HEK293 (cell line): ENCODE measurements around the gene FSIP1.

ENCODE experiments used
- CTCF ChIA-PET: fragments of 350-600 bp; formaldehyde crosslinking; extraction: SDS; loops from one replicate; lab custom pipeline; 2021; ENCODE audit warnings: antibody characterized with exemption; lab: Yijun Ruan, JAX
- POLR2A ChIA-PET: fragments of 300-600 bp; formaldehyde crosslinking; extraction: SDS; loops from one replicate; lab custom pipeline; 2020; ENCODE audit warnings: antibody characterized with exemption, inconsistent platforms; lab: Yijun Ruan, JAX
- H3K27ac ChIP-seq: fragments of 200-500 bp; sonication (Bioruptor generic); 2 replicates; pipeline ENCODE4 v1.5.1; 2014; ENCODE audit warnings: low read depth, low read length, control low read depth, inconsistent platforms; ENCODE audit errors: extremely low read depth
- H3K36me3 ChIP-seq, 2 experiments: fragments of 200-500 bp in 1 of 2; sonication (Bioruptor generic) in 1 of 2; 1 replicate in 1 of 2; 2 replicates in 1 of 2; pipeline ENCODE4 v1.5.1; 2014 to 2017; ENCODE audit warnings: inconsistent platforms in 2 of 2, low read length in 2 of 2; ENCODE audit not compliant: control insufficient read depth in 2 of 2, insufficient read depth in 1 of 2
- H3K4me1 ChIP-seq: fragments of 200-500 bp; sonication (Bioruptor generic); 2 replicates; pipeline ENCODE4 v1.5.1; 2014; ENCODE audit warnings: mild to moderate bottlenecking, low read length, inconsistent platforms; ENCODE audit not compliant: control insufficient read depth, insufficient read depth
- H3K4me3 ChIP-seq: 2 replicates; pipeline ENCODE4 v1.5.1; 2011; ENCODE audit warnings: low read depth, mild to moderate bottlenecking, control low read depth, low read length, moderate library complexity
- H3K9me3 ChIP-seq: fragments of 200-500 bp; sonication (Bioruptor generic); 2 replicates; pipeline ENCODE4 v1.5.1; 2014; ENCODE audit warnings: low read depth, low read length, inconsistent platforms; ENCODE audit not compliant: control insufficient read depth, insufficient read depth
- BCL11A ChIP-seq: fragments of 450-650 bp; formaldehyde crosslinking; IDR thresholded peaks from 2 replicates; pipeline ENCODE4 v1.5.1; 2016; ENCODE audit warnings: low read depth, missing biosample characterization, missing genetic modification characterization
- HOXD13 ChIP-seq: sonication (generic); formaldehyde crosslinking; IDR thresholded peaks from 2 replicates; pipeline ENCODE4 v1.8.0; 2022; ENCODE audit warnings: missing genetic modification reagents, borderline replicate concordance
- IKZF3 ChIP-seq: fragments of 450-650 bp; IDR thresholded peaks from 2 replicates; pipeline ENCODE4 v1.5.0; 2018; ENCODE audit warnings: missing biosample characterization, mild to moderate bottlenecking, missing genetic modification characterization, moderate library complexity
- KLF10 ChIP-seq: fragments of 450-650 bp; IDR thresholded peaks from 2 replicates; pipeline ENCODE4 v1.5.1; 2018; ENCODE audit warnings: missing biosample characterization, mild to moderate bottlenecking, missing genetic modification characterization
- MYNN ChIP-seq: fragments of 450-650 bp; formaldehyde crosslinking; IDR thresholded peaks from 2 replicates; pipeline ENCODE4 v1.5.1; 2016; ENCODE audit warnings: missing biosample characterization, missing genetic modification characterization, borderline replicate concordance
- MZF1 ChIP-seq: fragments of 450-650 bp; formaldehyde crosslinking; IDR thresholded peaks from 2 replicates; pipeline ENCODE4 v1.5.1; 2017; ENCODE audit warnings: missing biosample characterization, missing genetic modification characterization, borderline replicate concordance
- PRDM4 ChIP-seq: fragments of 450-650 bp; formaldehyde crosslinking; IDR thresholded peaks from 2 replicates; pipeline ENCODE4 v1.5.1; 2017; ENCODE audit warnings: missing biosample characterization, missing genetic modification characterization
- REPIN1 ChIP-seq: fragments of 450-650 bp; formaldehyde crosslinking; IDR thresholded peaks from 2 replicates; pipeline ENCODE4 v1.5.1; 2017; ENCODE audit warnings: missing biosample characterization, missing genetic modification characterization, low read depth
- TCF7L2 ChIP-seq: IDR thresholded peaks from 2 replicates; pipeline ENCODE4 v1.6.1; 2011; ENCODE audit warnings: low read depth, mild to moderate bottlenecking, inconsistent platforms, low read length, moderate library complexity, borderline replicate concordance
- ZFHX2 ChIP-seq: fragments of 450-650 bp; formaldehyde crosslinking; conservative IDR thresholded peaks from 2 replicates; pipeline ENCODE4 v1.5.1; 2016; ENCODE audit warnings: missing biosample characterization, missing genetic modification characterization
- ZFP69B ChIP-seq: fragments of 450-650 bp; formaldehyde crosslinking; IDR thresholded peaks from 2 replicates; pipeline ENCODE4 v1.5.1; 2016; ENCODE audit warnings: missing biosample characterization, missing genetic modification characterization
- ZNF114 ChIP-seq: fragments of 450-650 bp; formaldehyde crosslinking; IDR thresholded peaks from 2 replicates; pipeline ENCODE4 v1.5.0; 2017; ENCODE audit warnings: missing biosample characterization, missing genetic modification characterization
- ZNF132 ChIP-seq: fragments of 450-650 bp; formaldehyde crosslinking; IDR thresholded peaks from 2 replicates; pipeline ENCODE4 v1.5.1; 2017; ENCODE audit warnings: missing biosample characterization, missing genetic modification characterization, borderline replicate concordance
- ZNF16 ChIP-seq: fragments of 450-650 bp; formaldehyde crosslinking; IDR thresholded peaks from 2 replicates; pipeline ENCODE4 v1.5.1; 2016; ENCODE audit warnings: low read depth, missing biosample characterization, missing genetic modification characterization
- ZNF18 ChIP-seq: fragments of 450-650 bp; formaldehyde crosslinking; IDR thresholded peaks from 2 replicates; pipeline ENCODE4 v1.5.1; 2016; ENCODE audit warnings: missing biosample characterization, missing genetic modification characterization
- ZNF211 ChIP-seq: fragments of 450-650 bp; formaldehyde crosslinking; IDR thresholded peaks from 2 replicates; pipeline ENCODE4 v1.5.1; 2016; ENCODE audit warnings: low read depth, missing biosample characterization, missing genetic modification characterization
- ZNF280C ChIP-seq: fragments of 450-650 bp; formaldehyde crosslinking; IDR thresholded peaks from 2 replicates; pipeline ENCODE4 v1.5.1; 2016; ENCODE audit warnings: missing biosample characterization, missing genetic modification characterization
- ZNF302 ChIP-seq: fragments of 450-650 bp; formaldehyde crosslinking; IDR thresholded peaks from 2 replicates; pipeline ENCODE4 v1.5.1; 2016; ENCODE audit warnings: missing biosample characterization, missing genetic modification characterization, low read depth
- ZNF354C ChIP-seq: fragments of 450-650 bp; formaldehyde crosslinking; IDR thresholded peaks from 2 replicates; pipeline ENCODE4 v1.5.1; 2016; ENCODE audit warnings: missing biosample characterization, missing genetic modification characterization, low read depth, borderline replicate concordance
- ZNF366 ChIP-seq: fragments of 450-650 bp; formaldehyde crosslinking; conservative IDR thresholded peaks from 2 replicates; pipeline ENCODE4 v1.5.1; 2016; ENCODE audit warnings: missing biosample characterization, missing genetic modification characterization
- ZNF433 ChIP-seq: fragments of 450-650 bp; formaldehyde crosslinking; IDR thresholded peaks from 2 replicates; pipeline ENCODE4 v1.5.1; 2016; ENCODE audit warnings: missing biosample characterization, missing genetic modification characterization, low read depth
- ZNF48 ChIP-seq: fragments of 450-650 bp; formaldehyde crosslinking; IDR thresholded peaks from 2 replicates; pipeline ENCODE4 v1.5.1; 2016; ENCODE audit warnings: missing biosample characterization, missing genetic modification characterization
- ZNF488 ChIP-seq: fragments of 450-650 bp; formaldehyde crosslinking; IDR thresholded peaks from 2 replicates; pipeline ENCODE4 v1.5.1; 2016; ENCODE audit warnings: missing biosample characterization, missing genetic modification characterization
- ZNF571 ChIP-seq: fragments of 450-650 bp; formaldehyde crosslinking; IDR thresholded peaks from 2 replicates; pipeline ENCODE4 v1.5.0; 2017; ENCODE audit warnings: missing biosample characterization, missing genetic modification characterization
- ZNF600 ChIP-seq: fragments of 450-650 bp; formaldehyde crosslinking; IDR thresholded peaks from 2 replicates; pipeline ENCODE4 v1.5.1; 2016; ENCODE audit warnings: missing biosample characterization, missing genetic modification characterization
- ZNF626 ChIP-seq: fragments of 450-650 bp; sonication (Bioruptor Pico); formaldehyde crosslinking; IDR thresholded peaks from 2 replicates; pipeline ENCODE4 v1.5.1; 2018; ENCODE audit warnings: missing biosample characterization, missing genetic modification characterization, inconsistent platforms
- ZNF701 ChIP-seq: fragments of 450-650 bp; formaldehyde crosslinking; IDR thresholded peaks from 2 replicates; pipeline ENCODE4 v1.5.1; 2016; ENCODE audit warnings: missing biosample characterization, missing genetic modification characterization
- ZNF707 ChIP-seq: fragments of 450-650 bp; formaldehyde crosslinking; IDR thresholded peaks from 2 replicates; pipeline ENCODE4 v1.5.1; 2016; ENCODE audit warnings: missing biosample characterization, missing genetic modification characterization
- ZNF768 ChIP-seq: fragments of 450-650 bp; formaldehyde crosslinking; IDR thresholded peaks from 2 replicates; pipeline ENCODE4 v1.5.1; 2018; ENCODE audit warnings: missing biosample characterization, mild to moderate bottlenecking, missing genetic modification characterization

FSIP1 gene

GRCh38 chr15:39685367-39685766, 97.3 kb downstream of the FSIP1 start (continued):
- TF ChIP-seq TCF7L2 (no peak), MYNN (no peak), ZNF701 (tag by site-specific recombination) (no peak), ZNF48 (tag by site-specific recombination) (no peak), ZNF280C (tag by site-specific recombination) (no peak), ZNF211 (tag by site-specific recombination) (no peak), ZNF302 (tag by site-specific recombination) (no peak), ZNF571 (tag by site-specific recombination) (no peak), ZNF600 (tag by site-specific recombination) (no peak), HOXD13 (CRISPR knock-in tag) (no peak), PRDM4 (tag by site-specific recombination) (no peak), ZNF114 (tag by site-specific recombination) (no peak)

GRCh38 chr15:39684233-39684632, 98.4 kb downstream of the FSIP1 start:
- ChIA-PET CTCF (interaction anchor here (0.6 to 1.5 kb wide), 4 partner anchors 10 to 101 kb away, joined by 3 to 20 read pairs (median 4); no protein-coding TSS in a partner anchor), POLR2A (no interaction called here)
- no peaks in the 10 kb centered on the region for H3K4me1 ChIP-seq
- no peak overlapping the region for H3K27ac ChIP-seq
- H3K4me3 ChIP-seq: no peak overlapping the region
- TF ChIP-seq MZF1 (no peak), ZFHX2 (tag by site-specific recombination) (no peak), ZNF18 (tag by site-specific recombination) (no peak), ZNF16 (no peak), ZNF600 (tag by site-specific recombination) (no peak), KLF10 (no peak), ZNF768 (tag by site-specific recombination) (no peak), ZNF433 (no peak), ZNF132 (tag by site-specific recombination) (no peak), ZNF354C (tag by site-specific recombination) (no peak), ZFP69B (no peak), ZNF626 (no peak), ZNF366 (tag by site-specific recombination) (no peak), ZNF707 (no peak), BCL11A (no peak), REPIN1 (no peak), IKZF3 (tag by site-specific recombination) (no peak), ZNF488 (tag by site-specific recombination) (no peak)
- no peaks in the 10 kb centered on the region for H3K36me3 ChIP-seq
- H3K9me3 ChIP-seq: no peaks in the 10 kb centered on the region
